ENCODE results near the gene B4GALT6. TPM values are rescaled to one million over a fixed set of nuclear protein-coding genes. Genes with fewer than 3 reads are reported as not detected.

B4GALT6 gene
- total and polyA plus RNA-seq, 2 of the 8 experiments (the other 6 are each of a cell fraction or from before 2014, with no cell fraction given): 6.3 to 41.5 TPM

- Histone ChIP-seq H2BK12ac (ENCODE audit: low read depth, low read length) (no peak overlapping the region), H2AK5ac (ENCODE audit: low read depth, low read length) (no peak overlapping the region), H3K4me2 (ENCODE audit: insufficient read depth in 1 of 2, low read depth in 2 of 2, low read length in 2 of 2) (no peak overlapping the region), H3K14ac (ENCODE audit: insufficient read length) (no peak overlapping the region), H3K4ac (replicated peaks; ENCODE audit: insufficient read length, low read depth, low read length) (no peak overlapping the region), H3K27ac (ENCODE audit: low read depth, low read length) (no peak overlapping the region), H3K4me1 (replicated peaks in 1 of 4; ENCODE audit: control insufficient read depth in 3 of 4, insufficient read depth in 4 of 4, low read length in 3 of 4) (no peaks in the 10 kb centered on the region), H4K20me1 (replicated peaks in 1 of 2; ENCODE audit: control insufficient read depth in 1 of 2, insufficient read depth in 2 of 2, low read length in 2 of 2) (no peaks in the 10 kb centered on the region), H3K36me3 (ENCODE audit: control insufficient read depth in 2 of 4, insufficient read depth in 4 of 4, low read length in 3 of 4) (no peaks in the 10 kb centered on the region), H3K23ac (ENCODE audit: insufficient read length) (no peak overlapping the region), H3K9ac (replicated peaks in 1 of 4; ENCODE audit: extremely low read depth in 1 of 4, low read depth in 3 of 4, low read length in 3 of 4) (no peak overlapping the region), H3K9me3 (ENCODE audit: insufficient read depth in 2 of 2, low read depth in 1 of 2, low read length in 1 of 2) (no peaks in the 10 kb centered on the region), H3K23me2 (ENCODE audit: low read depth, low read length) (no peaks in the 10 kb centered on the region), H3K79me2 (ENCODE audit: control insufficient read depth in 1 of 2, insufficient read depth in 2 of 2, low read length in 2 of 2) (no peaks in the 10 kb centered on the region), H2BK20ac (ENCODE audit: low read length) (no peak overlapping the region), H2BK15ac (ENCODE audit: low read length) (no peak overlapping the region), H4K91ac (replicated peaks; ENCODE audit: insufficient read length, low read length) (no peak overlapping the region), H3K27me3 (replicated peaks in 1 of 4; ENCODE audit: control insufficient read depth in 3 of 4, extremely low read depth in 1 of 4, insufficient read depth in 3 of 4, low read length in 3 of 4) (peaks cover 0 to 1% (median 0%) of the 10 kb centered on the region in 4 experiments; a peak in 1 of 7 replicates), H2BK120ac (replicated peaks; ENCODE audit: low read depth, low read length) (no peak overlapping the region), H2BK5ac (ENCODE audit: low read depth, low read length) (no peak overlapping the region), H3K18ac (ENCODE audit: extremely low read depth, low read length) (no peak overlapping the region), H4K8ac (ENCODE audit: extremely low read depth, insufficient read depth, low read length) (no peak overlapping the region), H3K56ac (replicated peaks; ENCODE audit: insufficient read length, low read depth, low read length) (no peak overlapping the region), H3K4me3 (ENCODE audit: extremely low read depth in 1 of 4, insufficient read depth in 2 of 4, low read depth in 3 of 4, low read length in 4 of 4) (no peak overlapping the region), H4K5ac (ENCODE audit: insufficient read length, low read depth, low read length) (no peak overlapping the region), H2AFZ (ENCODE audit: low read length) (no peak overlapping the region), H3K79me1 (ENCODE audit: low read depth, low read length) (no peaks in the 10 kb centered on the region)
- ChIA-PET CTCF (ENCODE audit: partially characterized antibody) (no interaction called here), POLR2A (ENCODE audit: partially characterized antibody) (no interaction called here)
- WGBS, 2 experiments (ENCODE audit: extremely low coverage in 1 of 2, insufficient coverage in 1 of 2, insufficient read length in 1 of 2, insufficient replicate concordance in 2 of 2, low coverage in 1 of 2, low lambda C conversion rate in 2 of 2, missing lambda C conversion rate in 1 of 2): 96% methylated on average over 5 of the region's 5 CpGs; no CpG with 5 or more reads in 1 of the 2 experiments
- FAIRE-seq (no peak), DNase-seq (ENCODE audit: low read depth in 1 of 2, low spot score in 2 of 2) (no peak)
- TF ChIP-seq SRF (IDR thresholded peaks at IDR 0.05; ENCODE audit: low read depth, low read length): no peak
- TF ChIP-seq ZNF274 (IDR thresholded peaks at IDR 0.05; ENCODE audit: borderline replicate concordance, extremely low read depth, low read length): no peak
- no peak for TF ChIP-seq RXRA (IDR thresholded peaks at IDR 0.05; ENCODE audit: insufficient read depth, low read depth, low read length)
- TF ChIP-seq KDM1A (IDR thresholded peaks at IDR 0.05; ENCODE audit: borderline replicate concordance, low read length): no peak
- no peak for TF ChIP-seq GTF2F1 (IDR thresholded peaks at IDR 0.05; ENCODE audit: borderline replicate concordance, low read depth, low read length)
- TF ChIP-seq TAF1 (IDR thresholded peaks at IDR 0.05; ENCODE audit: low read depth, low read length): no peak
- TF ChIP-seq BRCA1 (IDR thresholded peaks at IDR 0.05; ENCODE audit: low read depth, low read length): no peak
- no peak for TF ChIP-seq POU5F1 (IDR thresholded peaks at IDR 0.05; ENCODE audit: low read depth, low read length)
- TF ChIP-seq MAFK (IDR thresholded peaks at IDR 0.05; ENCODE audit: low read depth, low read length): no peak
- no peak for TF ChIP-seq BACH1 (IDR thresholded peaks at IDR 0.05; ENCODE audit: low read length)
Measured at GRCh38 chr18:31583185-31583854, 101.1 kb downstream of the B4GALT6 start.

Data from H1 (cell line).